GM23338 (cell line): Measurements from ENCODE around the gene CRX. TPM values are rescaled to one million over a fixed set of nuclear protein-coding genes. Genes with fewer than 3 reads are reported as not detected.

Source experiments
- ATAC-seq: fragments of 200-7000 bp; cut with Tn5 transposase; 3 replicates; pipeline ENCODE4 v1.9.1; 2020
- DNase-seq: peaks from one replicate; pipeline ENCODE4 v3.0.0-alpha.2; 2015; ENCODE audit warnings: low spot score
- H2AFZ ChIP-seq: fragments of 200-600 bp; sonication (generic); 2 replicates; pipeline ENCODE4 v1.8.0; 2016; ENCODE audit warnings: antibody characterized with exemption, mild to moderate bottlenecking, moderate library complexity
- H3F3A ChIP-seq: fragments of 200-600 bp; sonication (generic); replicated peaks from 2 replicates; pipeline ENCODE4 v1.8.0; 2017; ENCODE audit warnings: antibody characterized with exemption, mixed run types, low read depth
- H3K27ac ChIP-seq: fragments of 200-600 bp; sonication (generic); 2 replicates; pipeline ENCODE4 v1.6.1; 2016; ENCODE audit warnings: low read depth
- H3K27me3 ChIP-seq: fragments of 200-600 bp; sonication (generic); 2 replicates; pipeline ENCODE4 v1.8.0; 2016; ENCODE audit warnings: mild to moderate bottlenecking, mixed run types, moderate library complexity; ENCODE audit not compliant: insufficient read depth
- H3K36me3 ChIP-seq: fragments of 200-600 bp; sonication (generic); 2 replicates; pipeline ENCODE4 v1.8.0; 2016; ENCODE audit warnings: mild to moderate bottlenecking; ENCODE audit not compliant: insufficient read depth
- H3K4me1 ChIP-seq: fragments of 200-600 bp; sonication (generic); 2 replicates; pipeline ENCODE4 v1.8.0; 2016; ENCODE audit warnings: mild to moderate bottlenecking, moderate library complexity; ENCODE audit not compliant: insufficient read depth
- H3K4me2 ChIP-seq: fragments of 200-600 bp; sonication (generic); 2 replicates; pipeline ENCODE4 v1.7.1; 2017; ENCODE audit warnings: mixed run types
- H3K4me3 ChIP-seq: fragments of 200-600 bp; sonication (generic); 2 replicates; pipeline ENCODE4 v1.6.1; 2016; ENCODE audit warnings: mixed run types
- H3K79me2 ChIP-seq: fragments of 200-600 bp; sonication (generic); replicated peaks from 2 replicates; pipeline ENCODE4 v1.8.0; 2017; ENCODE audit warnings: mild to moderate bottlenecking; ENCODE audit not compliant: insufficient read depth
- H3K9me2 ChIP-seq: fragments of 200-600 bp; sonication (generic); 2 replicates; pipeline ENCODE4 v1.8.0; 2017; ENCODE audit not compliant: insufficient read depth
- H4K20me1 ChIP-seq: fragments of 200-600 bp; sonication (generic); replicated peaks from 2 replicates; pipeline ENCODE4 v1.8.0; 2017; ENCODE audit warnings: mild to moderate bottlenecking; ENCODE audit not compliant: insufficient read depth
- H3K27ac Mint-ChIP-seq: 2 replicates; pipeline ENCODE4 v1.8.0; 2020; ENCODE audit warnings: inconsistent platforms, mild to moderate bottlenecking, moderate library complexity, mixed read lengths
- H3K27me3 Mint-ChIP-seq: 3 replicates; pipeline ENCODE4 v1.8.0; 2022; ENCODE audit warnings: low read depth, mild to moderate bottlenecking, moderate library complexity, mixed read lengths, inconsistent platforms; ENCODE audit not compliant: insufficient read depth, poor library complexity
- H3K36me3 Mint-ChIP-seq: 3 replicates; pipeline ENCODE4 v1.8.0; 2021; ENCODE audit warnings: low read depth, mild to moderate bottlenecking, inconsistent platforms, moderate library complexity, mixed read lengths
- H3K4me1 Mint-ChIP-seq: 3 replicates; pipeline ENCODE4 v1.8.0; 2020; ENCODE audit warnings: mild to moderate bottlenecking, inconsistent platforms, mixed read lengths
- H3K4me3 Mint-ChIP-seq: 3 replicates; pipeline ENCODE4 v1.8.0; 2021; ENCODE audit warnings: moderate library complexity, mild to moderate bottlenecking, inconsistent platforms, mixed read lengths
- H3K9me3 Mint-ChIP-seq: 3 replicates; pipeline ENCODE4 v1.8.0; 2020; ENCODE audit warnings: moderate library complexity, mild to moderate bottlenecking, inconsistent platforms, mixed read lengths
- CREB1 ChIP-seq: fragments of 250-450 bp; sonication (Bioruptor Pico); IDR thresholded peaks from 2 replicates; pipeline ENCODE4 v1.5.0; 2020; ENCODE audit warnings: low read depth, mild to moderate bottlenecking, moderate library complexity
- CTCF ChIP-seq, 2 experiments: fragments of 200-600 bp in 1 of 2; sonication (generic) in 1 of 2; conservative IDR thresholded peaks; 2 replicates each; pipeline versions ENCODE4 v1.5.1 to v1.6.1; 2016 to 2017; ENCODE audit warnings: antibody characterized with exemption in 2 of 2, low read depth in 2 of 2, mild to moderate bottlenecking in 2 of 2, moderate library complexity in 1 of 2
- EZH2 ChIP-seq: fragments of 200-600 bp; sonication (generic); IDR thresholded peaks from one replicate; pipeline ENCODE4 v1.8.0; 2017; ENCODE audit warnings: antibody characterized with exemption, mild to moderate bottlenecking, low read depth; ENCODE audit not compliant: unreplicated experiment
- EZH2phosphoT487 ChIP-seq: fragments of 200-600 bp; sonication (generic); IDR thresholded peaks from one replicate; pipeline ENCODE4 v1.8.1; 2018; ENCODE audit warnings: antibody characterized with exemption; ENCODE audit not compliant: unreplicated experiment
- JUNB ChIP-seq: IDR thresholded peaks from one replicate; pipeline ENCODE4 v1.6.1; 2016; ENCODE audit warnings: antibody characterized with exemption; ENCODE audit not compliant: unreplicated experiment
- NANOG ChIP-seq: IDR thresholded peaks from 2 replicates; pipeline ENCODE4 v1.6.1; 2016; ENCODE audit warnings: antibody characterized with exemption, borderline replicate concordance
- POLR2AphosphoS5 ChIP-seq: IDR thresholded peaks from 2 replicates; pipeline ENCODE4 v1.6.1; 2016; ENCODE audit warnings: antibody characterized with exemption, low read depth
- REST ChIP-seq: IDR thresholded peaks from one replicate; pipeline ENCODE4 v1.6.1; 2018; ENCODE audit warnings: antibody characterized with exemption; ENCODE audit not compliant: unreplicated experiment
- ZNF114 ChIP-seq: fragments of 250-450 bp; sonication (Bioruptor Pico); IDR thresholded peaks from 2 replicates; pipeline ENCODE4 v1.5.0; 2020; ENCODE audit warnings: mild to moderate bottlenecking, moderate library complexity
- ZNF462 ChIP-seq: fragments of 250-450 bp; sonication (Bioruptor Pico); IDR thresholded peaks from 2 replicates; pipeline ENCODE4 v1.5.0; 2020; ENCODE audit warnings: mild to moderate bottlenecking, moderate library complexity
- polyA plus RNA-seq: library from polyadenylated mRNA; unstranded; fragments of >200 nt; fragmentation: Nextera tagmentation; extraction: Ambion mirVana; gene quantifications from 2 replicates; pipeline ENCODE4 v1.2.1, GENCODE V29; 2016
- total RNA-seq: library from RNA; depleted of rRNA; stranded (reverse); fragments of >200 nt; shearing (Covaris generic); gene quantifications from 2 replicates; pipeline ENCODE4 v1.2.3, GENCODE V29; 2014

The CRX gene
- total and polyA plus RNA-seq, 2 experiments from 2014 or later, result 0.15 TPM; not detected in 1

DNA sequence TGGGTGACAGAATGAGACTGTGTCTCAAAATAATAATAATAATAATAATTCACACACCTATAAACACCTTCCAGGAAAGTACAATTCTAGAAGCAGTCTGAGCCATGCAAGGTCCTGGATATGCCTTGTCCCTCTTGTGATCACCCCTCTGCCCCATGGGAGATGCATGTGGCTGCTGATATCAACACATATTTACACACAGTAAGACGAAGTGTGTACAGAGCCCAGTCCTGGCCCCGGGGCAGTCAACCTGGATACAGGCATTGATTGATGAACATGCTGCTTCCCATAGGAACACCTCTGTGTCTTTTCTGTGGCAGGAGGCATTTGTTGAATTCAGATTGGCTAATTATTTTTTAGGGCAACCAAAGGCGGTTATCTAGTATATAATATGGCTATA is 61.2 kb downstream of the CRX start:
- Histone ChIP-seq H2AFZ (no peak overlapping the region), H3K4me1 (no peaks in the 10 kb centered on the region), H3K27ac (no peak overlapping the region), H3K4me3 (no peak overlapping the region), H3K4me2 (no peak overlapping the region), H3K36me3 (no peaks in the 10 kb centered on the region), H4K20me1 (no peaks in the 10 kb centered on the region), H3K9me2 (0 out of 2 replicates have a peak, but pooled peaks cover 3% of the 10 kb centered on the region), H3F3A (no peaks in the 10 kb centered on the region), H3K27me3 (no peaks in the 10 kb centered on the region), H3K79me2 (no peaks in the 10 kb centered on the region)
- Mint-ChIP-seq H3K4me3 (no peak overlapping the region), H3K27ac (no peak overlapping the region), H3K4me1 (peaks cover 5% of the 10 kb centered on the region), H3K9me3 (peaks cover 3% of the 10 kb centered on the region; the same call in 1 of the 3 replicates), H3K36me3 (no peaks in the 10 kb centered on the region), H3K27me3 (peaks cover 5% of the 10 kb centered on the region)
- DNase-seq (no peak), ATAC-seq (no peak)
- TF ChIP-seq JUNB (no peak), NANOG (no peak), CTCF (conservative IDR thresholded peaks at IDR 0.05; ENCODE audit: low read depth in 2 of 2) (no peak), EZH2 (no peak), ZNF462 (no peak), ZNF114 (CRISPR knock-in tag) (no peak), POLR2AphosphoS5 (no peak), CREB1 (CRISPR knock-in tag) (no peak), EZH2phosphoT487 (no peak), REST (no peak)
